ENCODE data around the gene COX7B2.

The COX7B2 gene

GRCh38 chr4:46937493-46937892 is 28.4 kb upstream of the COX7B2 start:
- TF ChIP-seq PATZ1 (CRISPR knock-in tag; IDR thresholded peaks at IDR 0.05; ENCODE audit: borderline replicate concordance) (no peak), ZFP30 (CRISPR knock-in tag; IDR thresholded peaks at IDR 0.05) (no peak), BACH2 (CRISPR knock-in tag; IDR thresholded peaks at IDR 0.05; ENCODE audit: borderline replicate concordance) (no peak), CREB5 (CRISPR knock-in tag; IDR thresholded peaks at IDR 0.05; ENCODE audit: low read depth) (no peak), ZFP3 (CRISPR knock-in tag; IDR thresholded peaks at IDR 0.05) (no peak), POU6F1 (CRISPR knock-in tag; IDR thresholded peaks at IDR 0.05; ENCODE audit: borderline replicate concordance, low read depth) (no peak), TSHZ2 (CRISPR knock-in tag; IDR thresholded peaks at IDR 0.05) (no peak), RARB (CRISPR knock-in tag; IDR thresholded peaks at IDR 0.05) (no peak), ZNF8 (CRISPR knock-in tag; IDR thresholded peaks at IDR 0.05) (no peak), ZNF565 (CRISPR knock-in tag; conservative IDR thresholded peaks at IDR 0.05; ENCODE audit: low read depth) (no peak)
- ATAC-seq, result no peak

- ATAC-seq, result no peak
- TF ChIP-seq CREB5 (CRISPR knock-in tag; IDR thresholded peaks at IDR 0.05; ENCODE audit: low read depth), result no peak
- TF ChIP-seq PPARA (CRISPR knock-in tag; IDR thresholded peaks at IDR 0.05; ENCODE audit: borderline replicate concordance), result no peak
- TF ChIP-seq ESRRG (CRISPR knock-in tag; IDR thresholded peaks at IDR 0.05), result no peak
- no peak for TF ChIP-seq POU6F1 (CRISPR knock-in tag; IDR thresholded peaks at IDR 0.05; ENCODE audit: borderline replicate concordance, low read depth)
- TF ChIP-seq PATZ1 (CRISPR knock-in tag; IDR thresholded peaks at IDR 0.05; ENCODE audit: borderline replicate concordance), result no peak
- TF ChIP-seq TCF4 (CRISPR knock-in tag; IDR thresholded peaks at IDR 0.05; ENCODE audit: borderline replicate concordance), result no peak
- TF ChIP-seq SNAI2 (CRISPR knock-in tag; IDR thresholded peaks at IDR 0.05), result no peak
- TF ChIP-seq ZC3H10 (CRISPR knock-in tag; IDR thresholded peaks at IDR 0.05), result no peak
- no peak for TF ChIP-seq CSRNP3 (CRISPR knock-in tag; IDR thresholded peaks at IDR 0.05)
- TF ChIP-seq TSHZ2 (CRISPR knock-in tag; IDR thresholded peaks at IDR 0.05), result no peak
- no peak for TF ChIP-seq ZNF565 (CRISPR knock-in tag; conservative IDR thresholded peaks at IDR 0.05; ENCODE audit: low read depth)
- no peak for TF ChIP-seq RARB (CRISPR knock-in tag; IDR thresholded peaks at IDR 0.05)
- TF ChIP-seq CSDC2 (CRISPR knock-in tag; IDR thresholded peaks at IDR 0.05), result no peak
Measured at GRCh38 chr4:46934726-46935125, 25.7 kb upstream of the COX7B2 start.

Data from SK-N-SH treated with all-trans-retinoic acid at 6 μM for 48 hours (cell line).